ENCODE results near the gene PSMG2. TPM values are rescaled to one million over a fixed set of nuclear protein-coding genes. Genes with fewer than 3 reads are reported as not detected.

PSMG2 gene
- total RNA-seq, 2 donors from 2014 or later: 49.6 to 60.7 TPM

Other genes starting within 250 kb of the PSMG2 start
- gene SPIRE1, start 44.9 kb upstream of the PSMG2 start, total RNA-seq: 1 to 10 TPM; 1.1 to 3.5 TPM
- gene CEP76, start 319 bp upstream of the PSMG2 start, total RNA-seq: 10 to 100 TPM in 1 of 2 donors, 1 to 10 TPM in 1; 8.9 to 10.5 TPM
- 10 to 100 TPM; 72.8 to 74.8 TPM for gene PTPN2, start 181.2 kb downstream of the PSMG2 start, total RNA-seq
- 10 to 100 TPM; 32.4 to 35.9 TPM for gene SEH1L, start 245.0 kb downstream of the PSMG2 start, total RNA-seq